GM13976 (cell line): ENCODE results near the gene PDRG1.

ENCODE experiments used
- DNase-seq: peaks from one replicate; pipeline ENCODE4 v3.0.0; 2012; ENCODE audit warnings: low spot score
- in situ Hi-C: fragments of 300-500 bp; cut with MboI; formaldehyde crosslinking; loops from one replicate; pipeline ENCODE4 v1.12.0; 2022; ENCODE audit warnings: low sequenced_read_pairs, mixed read lengths, inconsistent platforms; ENCODE audit not compliant: unreplicated experiment
- TF ChIP-seq, protein P1 (sequence below): IDR thresholded peaks from 2 replicates; pipeline ENCODE4 v1.5.1; 2012; ENCODE audit warnings: borderline replicate concordance, mild to moderate bottlenecking; ENCODE audit not compliant: insufficient read depth; ENCODE audit errors: extremely low read depth, missing control alignments, control extremely low read depth

PDRG1 gene

DNA sequence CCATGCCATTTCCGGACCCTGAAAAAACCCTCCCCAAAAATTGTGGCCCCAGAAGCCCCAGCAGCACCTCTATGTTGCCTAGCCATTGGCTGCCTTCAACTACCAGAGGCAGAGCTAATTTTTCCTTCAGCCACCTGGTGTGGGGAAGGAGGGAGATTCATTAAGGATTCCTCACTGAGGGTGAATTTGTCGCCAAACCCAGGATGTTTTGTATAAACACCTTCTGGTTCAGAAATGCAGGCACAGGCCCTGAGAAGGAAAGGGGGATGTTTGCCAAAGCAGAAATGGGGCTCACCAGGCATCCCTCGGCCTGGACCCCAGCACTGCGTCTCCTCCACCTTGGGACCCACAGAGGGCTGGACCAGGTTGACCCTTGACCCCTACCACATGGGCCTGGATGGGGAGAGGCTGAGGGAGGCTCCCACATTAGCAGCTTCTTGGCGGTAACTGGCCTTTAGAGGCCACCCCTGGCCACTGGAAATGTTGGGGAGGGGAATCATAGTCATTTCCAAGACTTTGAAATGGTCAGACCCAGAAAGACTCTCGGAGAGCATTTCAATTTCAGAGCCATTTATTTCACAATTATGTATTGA lies 1.8 kb upstream of the PDRG1 start:
- no peak for DNase-seq
- TF ChIP-seq, protein P1, sequence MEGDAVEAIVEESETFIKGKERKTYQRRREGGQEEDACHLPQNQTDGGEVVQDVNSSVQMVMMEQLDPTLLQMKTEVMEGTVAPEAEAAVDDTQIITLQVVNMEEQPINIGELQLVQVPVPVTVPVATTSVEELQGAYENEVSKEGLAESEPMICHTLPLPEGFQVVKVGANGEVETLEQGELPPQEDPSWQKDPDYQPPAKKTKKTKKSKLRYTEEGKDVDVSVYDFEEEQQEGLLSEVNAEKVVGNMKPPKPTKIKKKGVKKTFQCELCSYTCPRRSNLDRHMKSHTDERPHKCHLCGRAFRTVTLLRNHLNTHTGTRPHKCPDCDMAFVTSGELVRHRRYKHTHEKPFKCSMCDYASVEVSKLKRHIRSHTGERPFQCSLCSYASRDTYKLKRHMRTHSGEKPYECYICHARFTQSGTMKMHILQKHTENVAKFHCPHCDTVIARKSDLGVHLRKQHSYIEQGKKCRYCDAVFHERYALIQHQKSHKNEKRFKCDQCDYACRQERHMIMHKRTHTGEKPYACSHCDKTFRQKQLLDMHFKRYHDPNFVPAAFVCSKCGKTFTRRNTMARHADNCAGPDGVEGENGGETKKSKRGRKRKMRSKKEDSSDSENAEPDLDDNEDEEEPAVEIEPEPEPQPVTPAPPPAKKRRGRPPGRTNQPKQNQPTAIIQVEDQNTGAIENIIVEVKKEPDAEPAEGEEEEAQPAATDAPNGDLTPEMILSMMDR, result no peak
- in situ Hi-C loops, result loop anchor here (10.0 kb wide), 1 partner anchor 99 kb away; no protein-coding TSS in a partner anchor

DNA sequence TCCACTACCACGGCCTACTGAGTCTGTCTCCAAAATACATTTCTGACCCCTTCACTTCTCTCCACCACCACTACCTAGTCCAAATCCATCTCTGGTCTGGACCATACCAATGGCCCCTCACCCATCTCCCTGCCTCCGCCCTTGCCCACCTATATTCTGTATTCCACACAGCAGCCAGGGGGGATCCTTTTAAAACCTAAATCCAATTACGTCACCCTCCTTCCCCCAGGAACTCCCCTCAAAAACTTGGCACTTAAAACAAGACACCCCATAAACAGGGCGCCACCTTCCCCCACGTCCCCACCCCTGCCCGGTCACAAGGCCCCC lies 680 bp downstream of the PDRG1 start:
- TF ChIP-seq, protein P1, result no peak
- DNase-seq, result no peak
- in situ Hi-C loops, result loop anchor here (10.0 kb wide), 1 partner anchor 96 kb away; no protein-coding TSS in a partner anchor

DNA sequence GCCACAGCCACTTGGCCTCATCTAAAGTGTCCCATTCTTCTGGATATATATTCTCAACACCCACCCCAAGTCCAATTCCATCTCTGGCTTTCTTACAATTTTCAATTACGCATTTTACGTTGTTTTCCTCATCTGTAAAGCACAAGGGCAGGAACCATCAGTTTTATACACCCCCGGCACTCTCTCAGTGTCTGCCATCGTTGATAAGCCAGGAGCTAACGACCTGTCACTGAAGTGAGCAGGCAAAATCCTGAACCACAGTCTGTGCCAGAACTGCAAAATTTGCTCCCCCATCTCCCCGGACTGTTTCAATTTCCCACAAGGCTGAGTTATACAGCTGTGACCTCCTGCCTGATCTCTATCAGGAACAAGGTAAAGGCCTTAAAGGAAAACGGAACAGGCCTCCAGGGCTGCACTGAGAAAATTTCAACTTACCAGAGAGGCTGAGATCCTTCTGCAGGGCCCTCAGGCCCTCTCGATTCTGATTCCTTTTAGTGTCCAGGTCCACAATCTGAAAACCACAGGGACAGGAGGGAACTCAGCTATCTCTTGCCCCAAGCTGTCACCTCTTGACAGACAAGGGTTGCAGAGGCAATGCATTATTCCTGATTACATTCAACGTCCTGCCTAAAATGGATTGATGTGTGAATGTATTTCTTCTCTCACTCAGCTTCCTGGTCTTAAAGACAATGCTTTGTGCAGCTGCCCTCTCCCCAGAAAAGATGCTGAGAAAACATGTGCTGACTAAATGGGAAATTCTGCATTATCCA lies 1.8 kb downstream of the PDRG1 start:
- no peak for DNase-seq
- in situ Hi-C loops, result loop anchor here (10.0 kb wide), 1 partner anchor 95 kb away; no protein-coding TSS in a partner anchor
- TF ChIP-seq, protein P1, result no peak

DNA sequence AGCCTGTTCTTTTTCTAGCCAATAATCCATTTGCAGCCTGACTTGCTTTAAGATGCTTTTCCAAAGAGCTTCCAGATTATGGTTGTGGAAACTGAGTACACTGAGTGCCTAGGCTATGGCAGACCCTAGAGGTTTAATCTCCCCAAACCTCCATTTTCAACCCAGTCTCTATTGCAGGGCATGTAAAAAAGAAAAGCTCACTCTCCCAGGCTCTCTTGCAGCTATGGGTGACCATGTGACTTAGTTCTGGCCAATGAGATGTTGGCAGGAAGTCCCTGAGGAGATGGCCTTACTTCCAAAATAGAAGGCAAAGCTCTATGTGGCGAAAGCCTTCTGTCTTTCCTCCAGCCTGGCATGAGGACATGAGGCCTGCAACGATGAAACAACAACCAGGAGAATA lies 3.8 kb downstream of the PDRG1 start:
- TF ChIP-seq, protein P1, result no peak
- in situ Hi-C loops, result no loop called here
- no peak for DNase-seq

DNA sequence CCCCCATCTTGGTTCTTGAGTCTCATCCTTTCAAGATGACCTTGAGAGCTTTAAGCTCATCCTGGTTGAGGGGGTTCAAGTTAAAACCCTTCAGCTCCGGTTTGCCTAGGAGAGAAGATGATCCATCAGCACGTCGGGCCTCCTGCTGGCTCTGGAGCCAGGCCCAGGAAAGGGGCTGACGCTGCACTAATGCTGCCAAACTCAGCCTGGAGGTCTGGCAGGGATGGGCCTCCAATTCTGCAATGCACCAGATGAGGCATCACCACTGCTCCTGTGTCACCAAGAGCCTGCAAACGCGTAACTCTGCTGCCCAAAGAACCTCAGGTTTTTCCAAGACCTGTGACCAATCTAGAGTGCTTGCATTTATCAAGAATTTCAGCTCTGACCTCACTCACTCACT lies 6.1 kb downstream of the PDRG1 start:
- no peak for DNase-seq
- in situ Hi-C loops, result no loop called here

DNA sequence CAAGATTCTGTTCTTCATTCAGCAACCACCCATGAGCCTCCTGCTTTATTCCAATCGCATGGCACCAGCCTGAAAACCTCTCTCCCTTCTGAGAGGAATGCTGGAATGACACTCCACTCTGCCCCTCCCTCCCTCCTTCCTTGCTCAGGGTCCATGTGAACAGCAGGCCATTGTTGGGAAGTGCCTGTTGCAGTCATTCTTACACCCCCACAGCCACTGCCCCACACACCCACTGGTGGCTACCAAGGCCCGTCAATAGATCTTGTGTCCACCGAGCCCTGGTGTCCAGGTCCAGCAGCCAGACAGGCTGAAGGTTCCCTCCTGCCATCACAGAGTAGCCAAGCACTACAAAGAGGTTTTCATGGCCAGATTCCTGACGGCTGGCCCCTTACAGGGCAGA lies 6.5 kb downstream of the PDRG1 start:
- TF ChIP-seq, protein P1, result no peak
- DNase-seq, result no peak
- in situ Hi-C loops, result no loop called here

More for the DNA sequence above, 6.1 kb downstream of the PDRG1 start:
- TF ChIP-seq, protein P1, result no peak

DNA sequence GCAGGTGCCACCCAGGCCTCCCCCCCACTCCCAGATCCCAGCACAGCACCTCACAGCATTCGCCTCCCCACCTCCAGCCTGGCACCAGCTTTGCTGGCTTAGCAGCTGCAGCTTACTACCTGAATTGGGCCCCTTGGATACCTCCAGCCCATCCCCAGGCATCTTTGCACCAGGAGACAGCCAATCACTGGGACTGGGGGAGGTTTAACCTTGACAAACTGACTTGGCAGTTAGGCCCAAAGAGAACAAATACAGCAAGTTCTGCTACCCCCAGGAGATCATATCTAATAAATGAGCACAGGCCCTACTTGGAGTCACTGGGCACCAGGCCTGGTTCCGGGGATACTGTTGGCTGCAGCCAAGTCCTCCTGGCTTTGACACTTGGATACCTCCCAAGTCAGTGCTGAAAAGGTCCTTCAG lies 8.8 kb downstream of the PDRG1 start:
- TF ChIP-seq, protein P1, result no peak
- in situ Hi-C loops, result no loop called here
- DNase-seq, result no peak
